Measurements from ENCODE around the gene GRWD1. TPM values are rescaled to one million over a fixed set of nuclear protein-coding genes. Genes with fewer than 3 reads are reported as not detected.

GRWD1 gene
- total RNA-seq, 1 experiment from 2014 or later = 64.8 TPM

DNA sequence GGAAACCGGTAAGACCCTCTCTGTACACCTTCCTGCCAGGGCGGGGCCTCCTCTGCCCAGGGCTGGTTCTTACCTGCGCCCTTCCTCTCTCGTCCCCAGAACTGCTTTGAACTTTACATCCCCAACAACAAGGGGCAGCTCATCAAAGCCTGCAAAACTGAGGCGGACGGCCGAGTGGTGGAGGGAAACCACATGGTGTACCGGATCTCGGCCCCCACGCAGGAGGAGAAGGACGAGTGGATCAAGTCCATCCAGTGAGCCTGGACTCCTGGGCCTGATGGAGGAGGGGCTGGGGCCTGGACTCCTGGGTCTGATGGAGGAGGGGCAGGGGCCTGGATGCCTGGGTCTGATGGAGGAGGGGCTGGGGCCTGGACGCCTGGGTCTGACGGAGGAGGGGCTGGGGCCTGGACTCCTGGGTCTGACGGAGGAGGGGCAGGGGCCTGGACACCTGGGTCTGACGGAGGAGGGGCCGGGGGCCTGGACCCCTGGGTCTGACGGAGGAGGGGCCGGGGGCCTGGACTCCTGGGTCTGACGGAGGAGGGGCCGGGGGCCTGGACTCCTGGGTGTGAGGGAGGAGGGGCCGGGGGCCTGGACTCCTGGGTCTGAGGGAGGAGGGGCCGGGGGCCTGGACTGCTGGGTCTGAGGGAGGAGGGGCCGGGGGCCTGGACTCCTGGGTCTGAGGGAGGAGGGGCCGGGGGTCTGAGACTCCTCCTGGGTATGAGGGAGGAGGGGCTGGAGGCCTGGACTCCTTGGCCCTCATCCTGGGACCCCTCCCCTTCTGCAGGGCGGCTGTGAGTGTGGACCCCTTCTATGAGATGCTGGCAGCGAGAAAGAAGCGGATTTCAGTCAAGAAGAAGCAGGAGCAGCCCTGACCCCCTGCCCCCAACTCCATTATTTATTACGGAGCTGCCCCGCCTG is 32.8 kb downstream of the GRWD1 start:
- RAD21 ChIA-PET (ENCODE audit: low non-redundant PET in 1 of 2, low total read pairs in 2 of 2, uncharacterized antibody in 2 of 2, unreplicated experiment in 2 of 2) = no interaction called here
- POLR2A ChIA-PET = no interaction called here
- Histone ChIP-seq H3K79me2 (ENCODE audit: insufficient read depth, low read length) (no peaks in the 10 kb centered on the region), H3K36me3 (ENCODE audit: control insufficient read depth in 1 of 2, insufficient read depth in 2 of 2, low read length in 2 of 2) (peaks cover 12 to 37% of the 10 kb centered on the region in 2 experiments; a peak in 3 of 4 replicates), H3K9ac (ENCODE audit: low read length) (no peak overlapping the region), H3K9me2 (ENCODE audit: insufficient read depth) (no peaks in the 10 kb centered on the region), H3K27ac (ENCODE audit: low read depth, low read length) (no peak overlapping the region), H4K20me1 (ENCODE audit: insufficient read depth) (no peaks in the 10 kb centered on the region), H3K4me2 (ENCODE audit: low read length) (no peak overlapping the region), H2AFZ (ENCODE audit: low read depth, low read length, poor library complexity, severe bottlenecking) (no peak overlapping the region), H3K9me3 (ENCODE audit: control insufficient read depth in 1 of 2, insufficient read depth in 1 of 2, low read depth in 1 of 2, low read length in 2 of 2) (no peaks in the 10 kb centered on the region), H3K4me1 (ENCODE audit: control insufficient read depth in 1 of 2, insufficient read depth in 2 of 2, low read length in 2 of 2) (peaks cover 0 to 15% of the 10 kb centered on the region in 2 experiments; a peak in 2 of 4 replicates), H3K4me3 (replicated peaks in 1 of 2; ENCODE audit: low read depth in 1 of 2, low read length in 2 of 2) (no peak overlapping the region), H3K27me3 (ENCODE audit: insufficient read depth, low read length) (no peaks in the 10 kb centered on the region)
- no peak for ATAC-seq
- no TSS peak for BruUV-seq (replicated peaks)
- CTCF ChIA-PET = no interaction called here
- intact Hi-C loops (cut with micrococcal nuclease) = no loop called here
- TF ChIP-seq CBX3 (IDR thresholded peaks at IDR 0.05; ENCODE audit: low read depth) (no peak), YY1 (IDR thresholded peaks at IDR 0.05; ENCODE audit: extremely low read depth, insufficient replicate concordance, low read depth, low read length) (no peak), RAD21 (IDR thresholded peaks at IDR 0.05; ENCODE audit: low read depth) (no peak), SP1 (IDR thresholded peaks at IDR 0.05; ENCODE audit: low read depth) (no peak), JUND (IDR thresholded peaks at IDR 0.05) (no peak), EGR1 (IDR thresholded peaks at IDR 0.05; ENCODE audit: low read depth) (no peak), REST (IDR thresholded peaks at IDR 0.05; ENCODE audit: low read depth) (no peak)
- DNase-seq (ENCODE audit: low read depth, low spot score) = no peak
